Transverse colon (tissue), 4 donors: ENCODE measurements around the gene BTLA. TPM values are rescaled to one million over a fixed set of nuclear protein-coding genes. Genes with fewer than 3 reads are reported as not detected.

ENCODE experiments used
- DNase-seq: peaks from one replicate; pipeline ENCODE4 v3.0.0-alpha.2; 2019
- H3K27ac ChIP-seq, 4 donors: fragments of 200-600 bp; sonication (generic); 2 replicates each; pipeline ENCODE4 v1.5.1; 2016 to 2018; ENCODE audit warnings: inconsistent platforms in 4 of 4
- H3K27me3 ChIP-seq: fragments of 200-600 bp; sonication (generic); 2 replicates; pipeline ENCODE4 v1.5.1; 2017; ENCODE audit warnings: inconsistent platforms
- H3K36me3 ChIP-seq, 4 donors: fragments of 200-600 bp; sonication (generic); 2 replicates each; pipeline ENCODE4 v1.5.1; 2017 to 2019; ENCODE audit warnings: inconsistent platforms in 4 of 4
- H3K4me1 ChIP-seq, 4 donors: fragments of 200-600 bp; sonication (generic); 2 replicates each; pipeline ENCODE4 v1.5.1; 2017 to 2020; ENCODE audit warnings: inconsistent platforms in 4 of 4
- H3K4me3 ChIP-seq, 4 donors: fragments of 200-600 bp; sonication (generic); 1 replicate in 1 of 4; 2 replicates in 3 of 4; pipeline versions ENCODE4 v1.5.1 to v1.6.1; 2017 to 2019; ENCODE audit warnings: inconsistent platforms in 4 of 4
- H3K9me3 ChIP-seq, 2 donors: fragments of 200-600 bp; sonication (generic); 2 replicates each; pipeline ENCODE4 v1.5.1; 2017 to 2019; ENCODE audit warnings: inconsistent platforms in 2 of 2
- EP300 ChIP-seq: sonication (generic); formaldehyde crosslinking; IDR thresholded peaks from one replicate; pipeline ENCODE4 v1.6.1; 2017; ENCODE audit warnings: antibody characterized with exemption, low read depth
- POLR2A ChIP-seq: fragments of 450-650 bp; IDR thresholded peaks from one replicate; pipeline ENCODE4 v1.6.1; 2016; ENCODE audit warnings: antibody characterized with exemption, mild to moderate bottlenecking, moderate library complexity
- POLR2AphosphoS5 ChIP-seq, 3 donors: sonication (generic); formaldehyde crosslinking; IDR thresholded peaks; one replicate each; pipeline ENCODE4 v1.6.1; 2016; ENCODE audit warnings: antibody characterized with exemption in 3 of 3
- whole genome bisulfite sequencing, 2 donors: methylation state at CpG; one replicate each; pipeline ENCODE4 v1.1.5; 2018; ENCODE audit warnings: low coverage in 1 of 2; 5-methylcytosine and 5-hydroxymethylcytosine counted together
- in situ Hi-C, 4 donors: fragments of 200-750 bp; cut with MboI; loops; one replicate each; pipeline versions ENCODE4 v1.15.0 to v1.15.1; 2017; ENCODE audit warnings: low sequenced_read_pairs in 3 of 4, low pct_ligation_motif_present in 1 of 4, low pct_unique_long_range_greater_than_20kb in 1 of 4
- intact Hi-C: fragments of 100-400 bp; cut with DNase I; formaldehyde crosslinking; loops from one replicate; pipeline ENCODE4 v1.15.1; 2023; ENCODE audit warnings: low total_unique reads
- total RNA-seq, 4 donors: library from RNA; depleted of rRNA; stranded (reverse); fragments of >200 nt; gene quantifications; one replicate each; pipeline ENCODE4 v1.1.0, GENCODE V29; 2016
- TF ChIP-seq, protein P1 (sequence below), 5 experiments: fragments of 200-600 bp in 3 of 5; fragments of 450-650 bp in 2 of 5; sonication (generic) in 3 of 5; IDR thresholded peaks; 1 replicate in 2 of 5; 2 replicates in 3 of 5; pipeline ENCODE4 v1.5.1; 2016 to 2017; ENCODE audit warnings: antibody characterized with exemption in 5 of 5, inconsistent platforms in 3 of 5, mild to moderate bottlenecking in 2 of 5, moderate library complexity in 1 of 5

Gene BTLA
- total RNA-seq, 4 donors from 2014 or later = 0.82 to 12.9 TPM; not detected in 2

DNA sequence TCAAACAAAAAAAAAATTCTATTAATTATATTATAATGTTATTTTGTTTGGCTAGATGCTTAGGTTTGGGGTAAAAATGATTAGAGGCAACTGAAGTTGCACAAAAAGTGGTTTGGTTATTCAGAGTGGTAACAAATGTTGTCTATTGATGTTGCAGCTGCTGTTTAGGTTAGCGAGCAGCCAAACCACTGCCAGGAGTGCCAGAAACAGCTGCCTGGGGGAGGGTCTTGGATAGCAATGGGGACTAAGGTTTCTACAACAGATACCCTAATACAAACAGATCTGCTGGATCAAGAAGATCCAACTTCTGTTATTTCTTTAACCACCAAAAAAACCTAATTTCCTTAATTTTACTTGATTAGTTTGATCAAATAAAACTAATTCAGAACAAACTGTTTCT is 26.6 kb downstream of the BTLA start:
- Histone ChIP-seq H3K36me3 (no peaks in the 10 kb centered on the region), H3K9me3 (no peaks in the 10 kb centered on the region), H3K4me1 (peaks cover 0 to 5% (median 0%) of the 10 kb centered on the region in 4 donors), H3K27ac (no peak overlapping the region), H3K4me3 (no peak overlapping the region), H3K27me3 (no peaks in the 10 kb centered on the region)
- in situ Hi-C loops (no loop called here), intact Hi-C loops (no loop called here)
- no peak for DNase-seq
- TF ChIP-seq, protein P1, sequence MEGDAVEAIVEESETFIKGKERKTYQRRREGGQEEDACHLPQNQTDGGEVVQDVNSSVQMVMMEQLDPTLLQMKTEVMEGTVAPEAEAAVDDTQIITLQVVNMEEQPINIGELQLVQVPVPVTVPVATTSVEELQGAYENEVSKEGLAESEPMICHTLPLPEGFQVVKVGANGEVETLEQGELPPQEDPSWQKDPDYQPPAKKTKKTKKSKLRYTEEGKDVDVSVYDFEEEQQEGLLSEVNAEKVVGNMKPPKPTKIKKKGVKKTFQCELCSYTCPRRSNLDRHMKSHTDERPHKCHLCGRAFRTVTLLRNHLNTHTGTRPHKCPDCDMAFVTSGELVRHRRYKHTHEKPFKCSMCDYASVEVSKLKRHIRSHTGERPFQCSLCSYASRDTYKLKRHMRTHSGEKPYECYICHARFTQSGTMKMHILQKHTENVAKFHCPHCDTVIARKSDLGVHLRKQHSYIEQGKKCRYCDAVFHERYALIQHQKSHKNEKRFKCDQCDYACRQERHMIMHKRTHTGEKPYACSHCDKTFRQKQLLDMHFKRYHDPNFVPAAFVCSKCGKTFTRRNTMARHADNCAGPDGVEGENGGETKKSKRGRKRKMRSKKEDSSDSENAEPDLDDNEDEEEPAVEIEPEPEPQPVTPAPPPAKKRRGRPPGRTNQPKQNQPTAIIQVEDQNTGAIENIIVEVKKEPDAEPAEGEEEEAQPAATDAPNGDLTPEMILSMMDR (IDR thresholded peaks at IDR 0.05) = no peak
- TF ChIP-seq POLR2A (no peak), POLR2AphosphoS5 (IDR thresholded peaks at IDR 0.05) (no peak), EP300 (no peak)
- 69 to 71% methylated on average over 1 of the region's 1 CpG for WGBS, 2 donors

GRCh38 chr3:112471596-112472325 is 27.5 kb downstream of the BTLA start:
- Histone ChIP-seq H3K9me3 (no peaks in the 10 kb centered on the region), H3K4me3 (no peak overlapping the region), H3K4me1 (peaks cover 0 to 5% (median 0%) of the 10 kb centered on the region in 4 donors), H3K36me3 (no peaks in the 10 kb centered on the region), H3K27me3 (no peaks in the 10 kb centered on the region), H3K27ac (no peak overlapping the region)
- DNase-seq = no peak
- TF ChIP-seq, protein P1 (IDR thresholded peaks at IDR 0.05) = no peak
- TF ChIP-seq POLR2AphosphoS5 (IDR thresholded peaks at IDR 0.05) (no peak), EP300 (no peak), POLR2A (no peak)
- intact Hi-C loops = no loop called here
- in situ Hi-C loops = no loop called here
- 91 to 96% methylated on average over 4 of the region's 4 CpGs for WGBS, 2 donors

- Histone ChIP-seq H3K36me3 (no peaks in the 10 kb centered on the region), H3K4me3 (no peak overlapping the region), H3K9me3 (no peaks in the 10 kb centered on the region), H3K4me1 (peaks cover 0 to 5% (median 0%) of the 10 kb centered on the region in 4 donors), H3K27ac (no peak overlapping the region), H3K27me3 (no peaks in the 10 kb centered on the region)
- WGBS, 2 donors = 89 to 97% methylated on average over 3 to 4 of the region's 4 CpGs
- in situ Hi-C loops (no loop called here), intact Hi-C loops (no loop called here)
- no peak for TF ChIP-seq POLR2AphosphoS5 (IDR thresholded peaks at IDR 0.05)
- TF ChIP-seq, protein P1 (IDR thresholded peaks at IDR 0.05) = no peak
- no peak for DNase-seq
Observed at GRCh38 chr3:112470788-112471187, 28.5 kb downstream of the BTLA start.

DNA sequence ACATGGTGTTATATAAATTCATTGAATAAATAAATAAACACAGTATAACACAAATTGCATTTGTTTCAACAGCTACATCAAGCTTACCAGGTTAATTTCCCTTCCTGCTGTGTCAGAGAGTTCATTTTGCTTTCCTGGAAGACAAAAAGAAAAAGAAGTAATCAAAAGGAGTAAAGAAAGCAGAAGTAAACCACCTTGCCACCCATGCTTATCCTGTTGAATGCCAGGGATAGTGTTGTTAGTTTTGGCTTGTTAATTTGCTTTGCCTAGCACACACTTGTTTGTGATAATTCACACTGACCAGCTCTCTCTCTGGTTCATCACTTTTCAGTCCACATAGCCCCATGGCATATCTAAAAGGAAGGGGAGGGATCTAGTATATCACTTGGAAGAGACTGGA is 29.6 kb downstream of the BTLA start:
- no peak for TF ChIP-seq POLR2A
- TF ChIP-seq EP300 = no peak
- TF ChIP-seq POLR2AphosphoS5 (IDR thresholded peaks at IDR 0.05) = no peak
- TF ChIP-seq, protein P1 (IDR thresholded peaks at IDR 0.05) = no peak
- H3K4me3 ChIP-seq = no peak overlapping the region
- H3K9me3 ChIP-seq = no peaks in the 10 kb centered on the region
- no peak for DNase-seq
- peaks cover 0 to 5% (median 0%) of the 10 kb centered on the region in 4 donors for H3K4me1 ChIP-seq
- H3K27ac ChIP-seq = no peak overlapping the region
- in situ Hi-C loops (no loop called here), intact Hi-C loops (no loop called here)
- H3K27me3 ChIP-seq = no peaks in the 10 kb centered on the region
- H3K36me3 ChIP-seq = no peaks in the 10 kb centered on the region
